Panc1 (cell line): Measurements from ENCODE around the gene SCAANT1. TPM values are rescaled to one million over a fixed set of nuclear protein-coding genes. Genes with fewer than 3 reads are reported as not detected.

Experiments used
- ATAC-seq: fragments of 200-7000 bp; cut with Tn5 transposase; 2 replicates; pipeline ENCODE4 v1.9.1; 2020; ENCODE audit warnings: mild to moderate bottlenecking, moderate library complexity
- BruUV-seq: library from RNA; stranded (reverse); fragments of 400-500 nt; replicated peaks from 2 replicates; lab custom pipeline; 2021; lab: Mats Ljungman, UMichigan
- CTCF ChIA-PET: fragments of 300-600 bp; sonication (Branson Sonifier 250); formaldehyde crosslinking; loops from one replicate; lab custom pipeline; 2022; ENCODE audit warnings: antibody characterized with exemption; lab: Charles Lee
- POLR2A ChIA-PET: fragments of 300-600 bp; sonication (Branson Sonifier 250); formaldehyde crosslinking; loops from one replicate; lab custom pipeline; 2022; ENCODE audit warnings: antibody characterized with exemption; lab: Charles Lee
- DNase-seq: peaks from one replicate; pipeline ENCODE4 v3.0.0-alpha.2; 2010; ENCODE audit warnings: low read depth, low spot score
- H3K27ac ChIP-seq: 2 replicates; pipeline ENCODE4 v1.5.1; 2011; ENCODE audit warnings: mild to moderate bottlenecking, low read length, inconsistent platforms
- H3K27me3 ChIP-seq: fragments of 200-500 bp; sonication (Bioruptor generic); 2 replicates; pipeline ENCODE4 v1.6.0; 2014; ENCODE audit warnings: low read length, inconsistent platforms; ENCODE audit not compliant: control insufficient read depth, insufficient read depth
- H3K36me3 ChIP-seq: fragments of 200-500 bp; sonication (Bioruptor generic); 2 replicates; pipeline ENCODE4 v1.5.1; 2014; ENCODE audit warnings: inconsistent platforms, mild to moderate bottlenecking, low read length, moderate library complexity; ENCODE audit not compliant: control insufficient read depth, insufficient read depth
- H3K4me1 ChIP-seq: 2 replicates; pipeline ENCODE4 v1.5.1; 2011; ENCODE audit warnings: inconsistent platforms, mild to moderate bottlenecking, low read length, moderate library complexity; ENCODE audit not compliant: control insufficient read depth, insufficient read depth
- H3K4me3 ChIP-seq, 2 experiments: 2 replicates each; pipeline ENCODE4 v1.5.1; 2011 to 2012; ENCODE audit warnings: low read depth in 2 of 2, low read length in 2 of 2, mild to moderate bottlenecking in 2 of 2, inconsistent platforms in 1 of 2, moderate library complexity in 1 of 2
- H3K9me3 ChIP-seq: fragments of 200-500 bp; sonication (Bioruptor generic); 2 replicates; pipeline ENCODE4 v1.5.1; 2014; ENCODE audit warnings: low read depth, mild to moderate bottlenecking, inconsistent platforms, low read length, moderate library complexity; ENCODE audit not compliant: control insufficient read depth, insufficient read depth
- CTCF ChIP-seq: fragments of 450-650 bp; IDR thresholded peaks from 2 replicates; pipeline ENCODE4 v1.5.1; 2017; ENCODE audit warnings: mild to moderate bottlenecking
- POLR2AphosphoS5 ChIP-seq: IDR thresholded peaks from 2 replicates; pipeline ENCODE4 v1.6.1; 2012; ENCODE audit warnings: mild to moderate bottlenecking, low read depth, low read length, moderate library complexity
- SIN3A ChIP-seq: IDR thresholded peaks from 2 replicates; pipeline ENCODE4 v1.6.1; 2012; ENCODE audit warnings: low read depth, mild to moderate bottlenecking, low read length, moderate library complexity, borderline replicate concordance; ENCODE audit not compliant: insufficient read depth
- TCF7L2 ChIP-seq: IDR thresholded peaks from 2 replicates; pipeline ENCODE4 v1.6.1; 2011; ENCODE audit warnings: mild to moderate bottlenecking, low read depth, low read length, inconsistent platforms
- in situ Hi-C: cut with HindIII; loops from 2 replicates; pipeline ENCODE4 v1.10.0; 2016; ENCODE audit warnings: low sequenced_read_pairs, low pct_unique_long_range_greater_than_20kb
- intact Hi-C: fragments of 100-400 bp; cut with micrococcal nuclease; formaldehyde crosslinking; loops from one replicate; pipeline ENCODE4 v1.10.0; 2022; ENCODE audit not compliant: unreplicated experiment
- total RNA-seq: library from RNA; stranded (reverse); gene quantifications from one replicate; pipeline ENCODE4 v1.2.1, GENCODE V29; 2021; ENCODE audit not compliant: unreplicated experiment
- TF ChIP-seq, protein P1 (sequence below), 2 experiments: IDR thresholded peaks; 2 replicates each; pipeline ENCODE4 v1.6.1; 2011 to 2012; ENCODE audit warnings: low read depth in 2 of 2, control low read depth in 1 of 2, low read length in 1 of 2, mild to moderate bottlenecking in 1 of 2, moderate library complexity in 1 of 2; ENCODE audit not compliant: insufficient read depth in 1 of 2

Gene SCAANT1
- total RNA-seq, 1 experiment from 2014 or later, result not detected

GRCh38 chr3:63874769-63875168, 37.4 kb downstream of the SCAANT1 start:
- no TSS peak for BruUV-seq
- Histone ChIP-seq H3K9me3 (no peaks in the 10 kb centered on the region), H3K4me1 (no peaks in the 10 kb centered on the region; the same call in 1 of the 2 replicates), H3K27me3 (no peaks in the 10 kb centered on the region), H3K36me3 (no peaks in the 10 kb centered on the region), H3K27ac (no peak overlapping the region), H3K4me3 (no peak overlapping the region)
- in situ Hi-C loops, result no loop called here
- CTCF ChIA-PET, result no interaction called here
- no peak for TF ChIP-seq SIN3A
- TF ChIP-seq, protein P1, sequence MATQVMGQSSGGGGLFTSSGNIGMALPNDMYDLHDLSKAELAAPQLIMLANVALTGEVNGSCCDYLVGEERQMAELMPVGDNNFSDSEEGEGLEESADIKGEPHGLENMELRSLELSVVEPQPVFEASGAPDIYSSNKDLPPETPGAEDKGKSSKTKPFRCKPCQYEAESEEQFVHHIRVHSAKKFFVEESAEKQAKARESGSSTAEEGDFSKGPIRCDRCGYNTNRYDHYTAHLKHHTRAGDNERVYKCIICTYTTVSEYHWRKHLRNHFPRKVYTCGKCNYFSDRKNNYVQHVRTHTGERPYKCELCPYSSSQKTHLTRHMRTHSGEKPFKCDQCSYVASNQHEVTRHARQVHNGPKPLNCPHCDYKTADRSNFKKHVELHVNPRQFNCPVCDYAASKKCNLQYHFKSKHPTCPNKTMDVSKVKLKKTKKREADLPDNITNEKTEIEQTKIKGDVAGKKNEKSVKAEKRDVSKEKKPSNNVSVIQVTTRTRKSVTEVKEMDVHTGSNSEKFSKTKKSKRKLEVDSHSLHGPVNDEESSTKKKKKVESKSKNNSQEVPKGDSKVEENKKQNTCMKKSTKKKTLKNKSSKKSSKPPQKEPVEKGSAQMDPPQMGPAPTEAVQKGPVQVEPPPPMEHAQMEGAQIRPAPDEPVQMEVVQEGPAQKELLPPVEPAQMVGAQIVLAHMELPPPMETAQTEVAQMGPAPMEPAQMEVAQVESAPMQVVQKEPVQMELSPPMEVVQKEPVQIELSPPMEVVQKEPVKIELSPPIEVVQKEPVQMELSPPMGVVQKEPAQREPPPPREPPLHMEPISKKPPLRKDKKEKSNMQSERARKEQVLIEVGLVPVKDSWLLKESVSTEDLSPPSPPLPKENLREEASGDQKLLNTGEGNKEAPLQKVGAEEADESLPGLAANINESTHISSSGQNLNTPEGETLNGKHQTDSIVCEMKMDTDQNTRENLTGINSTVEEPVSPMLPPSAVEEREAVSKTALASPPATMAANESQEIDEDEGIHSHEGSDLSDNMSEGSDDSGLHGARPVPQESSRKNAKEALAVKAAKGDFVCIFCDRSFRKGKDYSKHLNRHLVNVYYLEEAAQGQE (IDR thresholded peaks at IDR 0.05; ENCODE audit: insufficient read depth in 1 of 2, low read depth in 2 of 2, low read length in 1 of 2), result no peak
- no peak for TF ChIP-seq TCF7L2
- TF ChIP-seq POLR2AphosphoS5, result no peak
- no peak for TF ChIP-seq CTCF
- ATAC-seq (no peak), DNase-seq (no peak)
- intact Hi-C loops, result no loop called here
- POLR2A ChIA-PET, result no interaction called here

DNA sequence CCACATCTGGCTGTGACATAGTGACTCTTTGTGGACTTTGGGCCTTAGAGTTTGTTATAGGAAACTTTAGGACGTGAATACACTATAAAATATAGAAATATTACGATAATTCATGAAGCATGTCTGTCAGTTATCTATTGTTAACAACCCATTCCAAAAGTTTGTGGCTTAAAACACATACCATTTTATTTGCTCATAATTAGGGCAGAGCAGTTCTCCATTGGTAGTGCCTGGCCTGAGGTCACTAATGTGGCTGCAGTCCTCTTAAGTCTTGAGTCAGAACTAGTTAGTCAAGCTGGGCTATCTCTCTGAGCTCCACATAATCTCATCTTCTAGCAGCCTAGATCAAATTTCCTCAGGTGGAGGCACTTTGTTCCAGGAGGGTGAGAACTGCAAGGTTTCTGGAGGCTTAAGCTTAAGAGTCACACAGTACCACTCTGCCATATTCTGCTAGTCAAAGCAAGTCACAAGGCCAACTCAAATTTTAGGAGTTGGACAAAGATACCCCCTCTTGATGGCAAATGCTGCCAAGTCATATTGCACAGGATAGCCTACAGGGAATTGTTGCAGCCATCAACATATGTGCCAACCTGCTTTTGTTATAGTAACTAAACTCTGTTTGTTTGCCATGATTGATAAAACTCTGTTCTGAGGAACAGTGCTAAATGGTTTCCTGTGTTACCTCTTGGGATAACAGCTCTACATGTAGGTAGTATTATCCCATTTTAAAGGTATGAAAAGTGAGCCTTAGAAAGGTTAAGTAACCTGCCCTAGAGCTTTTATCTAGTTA, 39.9 kb downstream of the SCAANT1 start:
- DNase-seq, result no peak
- ChIA-PET POLR2A (no interaction called here), CTCF (no interaction called here)
- H3K36me3 ChIP-seq, result no peaks in the 10 kb centered on the region
- H3K27me3 ChIP-seq, result no peaks in the 10 kb centered on the region
- no peak for ATAC-seq
- in situ Hi-C loops, result no loop called here
- H3K4me3 ChIP-seq, result no peak overlapping the region
- no peaks in the 10 kb centered on the region for H3K4me1 ChIP-seq
- intact Hi-C loops, result no loop called here
- no peak overlapping the region for H3K27ac ChIP-seq
- H3K9me3 ChIP-seq, result no peaks in the 10 kb centered on the region
- no TSS peak for BruUV-seq
- TF ChIP-seq TCF7L2 (no peak), POLR2AphosphoS5 (no peak), SIN3A (no peak), CTCF (no peak)
- TF ChIP-seq, protein P1 (IDR thresholded peaks at IDR 0.05; ENCODE audit: insufficient read depth in 1 of 2, low read depth in 2 of 2, low read length in 1 of 2), result no peak
